GM12891 (cell line): Measurements from ENCODE around the gene NR1H3.

Experiments used
- DNase-seq: peaks from one replicate; pipeline ENCODE4 v3.0.0; 2011; ENCODE audit warnings: low spot score; ENCODE audit not compliant: insufficient read length
- FAIRE-seq: peaks from 2 replicates; lab custom pipeline; 2011; peaks lifted over from hg19 to GRCh38; lab: Jason Lieb, UNC
- PAX5 ChIP-seq: IDR thresholded peaks from 2 replicates; pipeline ENCODE4 v1.6.1; 2011; ENCODE audit warnings: low read length, moderate library complexity, mild to moderate bottlenecking; ENCODE audit not compliant: insufficient read depth, severe bottlenecking
- POLR2A ChIP-seq: IDR thresholded peaks from 2 replicates; pipeline ENCODE4 v1.6.1; 2011; ENCODE audit warnings: low read depth, low read length, control low read depth
- POLR2AphosphoS5 ChIP-seq: IDR thresholded peaks from 2 replicates; pipeline ENCODE4 v1.6.1; 2011; ENCODE audit warnings: low read depth, low read length, control low read depth
- POU2F2 ChIP-seq: IDR thresholded peaks from 2 replicates; pipeline ENCODE4 v1.6.1; 2011; ENCODE audit warnings: low read depth, mild to moderate bottlenecking, control low read depth, low read length, moderate library complexity
- SPI1 ChIP-seq: IDR thresholded peaks from 2 replicates; pipeline ENCODE4 v1.6.1; 2011; ENCODE audit warnings: low read depth, low read length, control low read depth
- TAF1 ChIP-seq: IDR thresholded peaks from 2 replicates; pipeline ENCODE4 v1.6.1; 2011; ENCODE audit warnings: low read depth, low read length, control low read depth

The NR1H3 gene

GRCh38 chr11:47225552-47226400 lies 32.0 kb upstream of the NR1H3 start:
- DNase-seq (no peak), FAIRE-seq (peak; percentile 84)
- TF ChIP-seq POLR2AphosphoS5 (no peak), SPI1 (peak; percentile 32; the same call in 1 of the 2 replicates)

GRCh38 chr11:47229161-47229560 lies 28.6 kb upstream of the NR1H3 start:
- peak; percentile 47; the same call in 1 of the 2 replicates for TF ChIP-seq POLR2A
- no peak for TF ChIP-seq POLR2AphosphoS5
- no peak for TF ChIP-seq TAF1
- FAIRE-seq (no peak), DNase-seq (no peak)

GRCh38 chr11:47233051-47233450 lies 24.7 kb upstream of the NR1H3 start:
- DNase-seq (no peak), FAIRE-seq (no peak)
- no peak for TF ChIP-seq TAF1
- TF ChIP-seq POU2F2, result no peak
- TF ChIP-seq SPI1, result no peak
- no peak for TF ChIP-seq POLR2A
- no peak for TF ChIP-seq PAX5
- TF ChIP-seq POLR2AphosphoS5, result no peak

GRCh38 chr11:47233989-47234668 lies 23.7 kb upstream of the NR1H3 start:
- TF ChIP-seq POLR2AphosphoS5, result no peak
- no peak for TF ChIP-seq POU2F2
- TF ChIP-seq SPI1, result no peak
- no peak for TF ChIP-seq PAX5
- TF ChIP-seq TAF1, result no peak
- TF ChIP-seq POLR2A, result no peak
- FAIRE-seq, result no peak
- no peak for DNase-seq

- DNase-seq (no peak), FAIRE-seq (no peak)
- TF ChIP-seq POLR2AphosphoS5 (no peak), POLR2A (no peak; the same call in 1 of the 2 replicates), SPI1 (no peak), PAX5 (no peak), TAF1 (no peak), POU2F2 (no peak)
Measured at GRCh38 chr11:47234669-47235100, 23.1 kb upstream of the NR1H3 start.

GRCh38 chr11:47235163-47235562 lies 22.6 kb upstream of the NR1H3 start:
- no peak for FAIRE-seq
- TF ChIP-seq POLR2AphosphoS5, result no peak
- TF ChIP-seq SPI1, result no peak
- no peak; the same call in 1 of the 2 replicates for TF ChIP-seq POLR2A
- no peak for TF ChIP-seq TAF1
- no peak for TF ChIP-seq PAX5
- no peak for TF ChIP-seq POU2F2

GRCh38 chr11:47236482-47236881 lies 21.3 kb upstream of the NR1H3 start:
- no peak for FAIRE-seq

More at GRCh38 chr11:47235163-47235562, 22.6 kb upstream of the NR1H3 start:
- no peak for DNase-seq

GRCh38 chr11:47239852-47240251 lies 17.9 kb upstream of the NR1H3 start:
- DNase-seq (no peak), FAIRE-seq (no peak)
- peak; percentile 35; the same call in 1 of the 2 replicates for TF ChIP-seq POLR2A
- TF ChIP-seq POLR2AphosphoS5, result peak; percentile 43; the same call in 1 of the 2 replicates
- no peak for TF ChIP-seq SPI1
- no peak for TF ChIP-seq TAF1

More at GRCh38 chr11:47236482-47236881, 21.3 kb upstream of the NR1H3 start:
- no peak for DNase-seq
- TF ChIP-seq POLR2A (no peak), TAF1 (no peak), POU2F2 (no peak), PAX5 (no peak), POLR2AphosphoS5 (no peak), SPI1 (no peak)

GRCh38 chr11:47241841-47242301 lies 15.9 kb upstream of the NR1H3 start:
- no peak for TF ChIP-seq PAX5
- no peak for TF ChIP-seq TAF1
- no peak; the same call in 1 of the 2 replicates for TF ChIP-seq POLR2A
- no peak for TF ChIP-seq POLR2AphosphoS5
- no peak for TF ChIP-seq POU2F2
- no peak for TF ChIP-seq SPI1
- FAIRE-seq (no peak), DNase-seq (no peak)
